ENCODE data around the gene STAMBP.

- no peak for TF ChIP-seq CTCF (conservative IDR thresholded peaks at IDR 0.05; ENCODE audit: low read depth, low read length)
- TF ChIP-seq EZH2 (IDR thresholded peaks at IDR 0.05; ENCODE audit: low read length, unreplicated experiment): no peak
Observed at GRCh38 chr2:73894475-73894850, 65.7 kb downstream of the STAMBP start.

Measured in PC-3 (cell line).